ENCODE results near the gene MRPL42.
"Not testable (repeated sequence)": the region's sequence is repeated elsewhere in the genome, so short reads cannot be mapped to it uniquely, and the experiment has no call there.

MRPL42 gene

GRCh38 chr12:93547778-93548177 is 80.5 kb downstream of the MRPL42 start:
- no peak for DNase-seq (ENCODE audit: low read depth)

GRCh38 chr12:93549174-93549573 is 81.9 kb downstream of the MRPL42 start:
- DNase-seq (ENCODE audit: low read depth): no peak

- no peak for DNase-seq (ENCODE audit: low read depth)
These were observed 83.7 kb downstream of the MRPL42 start for GRCh38 chr12:93550748-93551611.

- DNase-seq (ENCODE audit: low read depth): no peak
These were observed 85.1 kb downstream of the MRPL42 start for GRCh38 chr12:93552427-93552826.

- not testable (repeated sequence) for DNase-seq (ENCODE audit: low read depth)
These were observed 90.6 kb downstream of the MRPL42 start for GRCh38 chr12:93557879-93558278.

- DNase-seq (ENCODE audit: low read depth): not testable (repeated sequence)
These were observed 91.4 kb downstream of the MRPL42 start for GRCh38 chr12:93558685-93559084.

- no peak for DNase-seq (ENCODE audit: low read depth)
These were observed 96.7 kb downstream of the MRPL42 start for GRCh38 chr12:93563807-93564538.

GRCh38 chr12:93565760-93566159 is 98.4 kb downstream of the MRPL42 start:
- no peak for DNase-seq (ENCODE audit: low read depth)

Data from GM04503 (cell line).